ENCODE results near the gene PPP4R4.

DNA sequence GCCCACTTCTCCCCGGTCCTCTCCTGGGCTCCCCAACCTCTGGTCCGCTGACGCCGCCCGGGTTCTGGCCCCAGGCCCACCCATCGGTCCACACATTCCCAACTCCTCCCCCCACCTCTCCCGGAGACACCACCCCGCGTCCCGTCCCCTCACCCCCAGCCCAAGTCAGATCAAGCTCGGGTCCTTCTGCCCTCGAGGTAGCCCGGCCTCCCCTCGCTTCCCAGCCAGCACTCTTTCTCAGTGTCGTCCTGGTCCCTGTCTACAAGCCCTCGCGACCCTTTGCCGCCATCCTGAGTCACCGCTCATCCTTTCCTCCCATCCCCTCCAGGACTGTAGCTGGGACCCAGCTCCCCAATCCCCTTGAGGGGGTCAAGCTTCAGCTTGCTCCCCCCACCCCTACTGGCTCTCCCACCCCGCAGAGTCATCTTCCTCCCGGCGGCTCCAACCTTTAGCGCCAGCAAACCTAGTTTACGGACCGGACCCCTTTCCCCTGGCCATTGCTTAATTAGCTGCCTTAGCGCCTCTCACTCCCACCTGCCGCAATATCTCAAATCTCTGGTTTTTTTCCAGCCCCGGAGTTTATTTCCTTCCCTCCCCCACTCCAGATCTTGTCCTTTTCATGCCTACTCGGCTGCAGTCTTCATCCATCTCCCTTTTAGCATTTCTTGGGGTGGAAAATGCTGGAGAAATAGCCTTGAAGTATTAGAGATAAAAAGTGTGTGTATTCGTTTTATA is 1.1 kb downstream of the PPP4R4 start:
- TF ChIP-seq EZH2 (IDR thresholded peaks at IDR 0.05; ENCODE audit: insufficient read depth, poor library complexity, severe bottlenecking) (no peak), EZH2phosphoT487 (IDR thresholded peaks at IDR 0.05; ENCODE audit: insufficient read depth, low read depth) (no peak)

Measured in GM23248 (cell line).